Measurements from ENCODE around the gene PTX3.

The PTX3 gene

DNA sequence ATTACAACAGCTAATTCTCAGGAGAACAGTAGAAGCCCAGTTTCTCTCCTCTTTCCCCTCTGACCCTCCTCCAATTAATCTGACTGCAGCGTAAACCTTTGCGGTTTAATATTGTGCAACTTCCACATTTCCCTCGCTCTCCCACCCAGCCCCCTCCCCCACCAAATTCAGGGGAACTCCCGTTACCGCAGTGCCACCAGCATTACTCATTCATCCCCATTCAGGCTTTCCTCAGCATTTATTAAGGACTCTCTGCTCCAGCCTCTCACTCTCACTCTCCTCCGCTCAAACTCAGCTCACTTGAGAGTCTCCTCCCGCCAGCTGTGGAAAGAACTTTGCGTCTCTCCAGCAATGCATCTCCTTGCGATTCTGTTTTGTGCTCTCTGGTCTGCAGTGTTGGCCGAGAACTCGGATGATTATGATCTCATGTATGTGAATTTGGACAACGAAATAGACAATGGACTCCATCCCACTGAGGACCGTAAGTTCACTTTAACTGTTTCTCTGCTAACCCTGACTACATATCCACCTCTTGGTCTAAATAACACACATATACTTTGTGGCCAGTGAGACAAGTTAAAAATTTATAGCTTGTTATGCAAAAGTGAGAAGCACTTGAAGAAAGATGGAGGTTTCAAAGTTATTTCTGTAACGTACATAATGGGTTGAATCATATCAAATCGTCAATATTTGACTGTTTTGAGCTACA, at the start of gene PTX3:
Gene PTX3 (plus strand): TSS at position 268 of the 709 bp plus-strand sequence. CDS start 84 bp downstream, at position 352.
- peak; percentile 51 for DNase-seq

DNA sequence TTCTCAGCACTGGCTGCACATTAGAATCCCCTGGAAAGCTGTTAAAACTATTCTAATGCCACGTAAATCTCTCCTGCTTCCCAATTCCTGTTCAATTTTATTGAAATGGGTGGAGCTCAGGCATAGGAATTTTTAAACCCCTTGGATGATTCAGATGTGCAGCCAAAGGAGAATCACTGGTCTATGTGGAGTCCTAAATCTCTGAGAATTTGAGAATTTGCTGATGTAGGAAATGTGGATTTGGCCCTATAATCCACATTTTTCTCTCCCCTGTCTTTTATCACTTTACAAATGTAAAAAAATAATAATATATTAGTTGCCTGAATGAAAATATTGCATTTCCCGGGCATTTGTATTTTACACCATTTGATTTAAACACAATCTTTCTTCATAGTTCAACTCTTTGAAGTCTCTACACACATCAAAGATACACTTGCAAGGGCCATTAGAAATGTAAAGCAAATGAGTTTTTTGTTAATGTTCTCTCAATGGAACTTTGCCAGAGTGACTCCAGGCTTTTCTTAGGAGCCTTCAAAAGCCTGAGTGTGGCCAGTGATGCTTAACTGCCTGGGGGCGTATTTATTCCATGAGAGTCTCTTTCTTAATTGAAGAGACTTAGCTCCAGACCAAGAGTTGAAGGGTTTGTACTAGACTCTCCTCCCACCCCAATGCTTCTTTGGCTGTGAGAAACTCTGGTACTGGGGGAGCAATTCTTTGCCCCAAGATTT, 48.8 kb upstream of the PTX3 start:
- no peak for DNase-seq

- DNase-seq = no peak
Measured at GRCh38 chr3:157388976-157389375, 47.7 kb upstream of the PTX3 start.

- DNase-seq = no peak
Measured at GRCh38 chr3:157390713-157391515, 45.7 kb upstream of the PTX3 start.

DNA sequence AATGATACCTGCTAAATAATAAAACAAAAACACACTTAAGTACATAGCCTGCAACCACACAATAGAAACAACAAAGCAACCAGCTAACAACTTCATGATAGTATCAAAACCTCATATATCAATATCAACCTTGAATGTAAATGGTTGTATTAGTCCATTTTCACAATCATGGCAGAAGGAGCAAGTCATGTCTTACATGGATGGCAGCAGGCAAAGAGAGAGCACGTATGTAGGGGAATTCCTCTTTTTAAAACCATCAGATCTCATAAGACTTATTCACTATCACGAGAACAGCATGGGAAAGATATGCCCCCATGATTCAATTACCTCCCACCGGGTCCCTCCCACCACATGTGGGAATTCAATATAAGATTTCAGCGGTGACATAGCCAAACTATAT, 44.5 kb upstream of the PTX3 start:
- no peak for DNase-seq

- no peak for DNase-seq
Measured at GRCh38 chr3:157393113-157393512, 43.5 kb upstream of the PTX3 start.

DNA sequence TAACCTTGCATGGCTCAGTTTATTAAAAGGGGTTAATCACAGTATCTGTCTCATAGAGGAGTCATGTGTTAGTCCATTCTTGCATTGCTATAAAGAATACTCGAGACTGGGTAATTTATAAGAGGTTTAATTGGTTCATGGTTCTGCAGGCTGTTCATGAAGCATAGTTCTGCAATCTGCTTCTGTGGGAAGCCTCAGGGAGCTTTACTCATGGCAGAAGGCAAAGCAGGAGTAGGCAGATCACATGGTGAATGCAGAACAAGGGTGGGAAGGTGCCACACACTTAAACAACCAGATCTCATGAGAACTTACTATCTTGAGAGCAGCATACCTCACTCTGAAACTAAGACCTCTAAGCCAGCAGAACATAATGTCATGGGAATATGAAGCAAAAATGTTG, 42.2 kb upstream of the PTX3 start:
- no peak for DNase-seq

- no peak for DNase-seq
Measured at GRCh38 chr3:157398598-157398997, 38.1 kb upstream of the PTX3 start.

- no peak for DNase-seq
Measured at GRCh38 chr3:157404381-157404780, 32.3 kb upstream of the PTX3 start.

DNA sequence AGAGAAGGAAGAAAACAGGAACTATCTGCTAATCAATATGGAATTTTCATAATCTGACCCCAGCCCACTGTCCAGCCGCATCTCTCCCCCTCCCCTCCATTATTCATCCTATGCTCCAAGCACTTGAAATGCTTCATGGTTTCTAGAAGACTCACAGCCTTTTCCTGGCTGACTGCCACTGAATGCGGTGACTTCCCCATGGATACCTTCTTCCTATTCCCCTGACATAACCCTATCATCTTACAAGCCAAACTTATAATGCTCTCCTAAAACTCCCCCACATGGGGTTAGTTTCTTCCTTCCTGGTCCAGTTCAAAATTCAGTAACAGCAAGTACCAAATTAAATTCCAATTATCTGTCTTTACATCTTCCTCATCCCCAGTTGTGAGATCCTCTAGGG, 31.2 kb upstream of the PTX3 start:
- no peak for DNase-seq

DNA sequence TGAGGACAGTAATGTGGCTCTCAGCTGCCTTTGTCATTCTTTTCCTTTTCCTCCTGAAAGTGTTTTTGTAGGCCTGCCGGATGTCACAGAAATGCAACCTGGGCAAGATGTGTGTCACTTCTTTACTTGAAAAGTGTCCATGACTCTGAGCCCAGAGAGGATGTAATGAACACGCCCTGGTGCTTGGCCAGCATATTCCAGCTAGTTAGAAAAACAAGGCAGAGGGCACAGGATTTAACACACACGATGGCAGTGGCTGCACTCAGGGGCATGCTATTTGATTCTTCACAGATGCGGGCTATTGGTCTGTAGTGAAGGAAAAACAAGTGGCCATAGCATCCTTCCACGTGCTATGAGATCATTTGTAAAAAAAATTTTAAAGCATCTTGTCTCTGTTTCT, 30.3 kb upstream of the PTX3 start:
- no peak for DNase-seq

- DNase-seq = no peak
Measured at GRCh38 chr3:157407769-157408168, 28.9 kb upstream of the PTX3 start.

- no peak for DNase-seq
Measured at GRCh38 chr3:157408499-157409149, 28.0 kb upstream of the PTX3 start.

DNA sequence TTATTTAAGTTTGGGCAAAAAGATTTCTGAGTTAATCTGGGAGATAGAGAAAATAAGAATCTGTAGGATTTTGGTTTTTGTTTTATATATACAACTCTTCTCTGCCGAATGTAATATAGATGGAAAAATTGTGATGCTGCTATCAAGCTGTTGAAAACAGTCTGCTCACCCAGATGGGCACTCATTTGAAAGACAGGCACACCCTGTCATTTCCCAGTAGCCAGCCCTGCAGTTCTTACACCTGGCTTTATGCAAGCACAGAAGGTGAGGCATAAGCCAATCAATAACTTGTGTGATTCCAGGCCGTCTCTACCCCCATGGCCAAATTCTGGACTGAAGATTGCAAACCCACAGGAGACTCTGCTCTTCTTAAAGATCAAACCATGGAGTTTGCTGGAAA, 27.1 kb upstream of the PTX3 start:
- DNase-seq = no peak

DNA sequence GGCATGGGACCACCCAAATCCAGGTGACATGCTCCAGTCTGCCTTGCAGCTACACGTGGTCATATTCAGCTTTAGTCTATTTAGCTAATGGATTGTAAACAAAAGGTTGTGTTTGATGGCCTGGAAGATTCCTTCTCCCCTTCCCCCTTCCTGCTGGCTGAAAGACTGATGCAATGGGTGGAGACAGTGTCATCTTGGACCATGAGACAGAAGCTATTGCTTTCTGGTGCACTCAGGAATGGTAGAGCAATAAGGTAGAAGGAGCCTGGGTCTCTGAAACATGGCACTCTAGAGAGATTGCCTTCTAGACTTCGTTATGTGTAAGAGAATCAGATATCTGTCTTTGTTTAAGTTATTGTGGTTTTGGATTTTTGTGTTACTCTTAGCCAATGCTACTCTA, 25.7 kb upstream of the PTX3 start:
- no peak for DNase-seq

DNA sequence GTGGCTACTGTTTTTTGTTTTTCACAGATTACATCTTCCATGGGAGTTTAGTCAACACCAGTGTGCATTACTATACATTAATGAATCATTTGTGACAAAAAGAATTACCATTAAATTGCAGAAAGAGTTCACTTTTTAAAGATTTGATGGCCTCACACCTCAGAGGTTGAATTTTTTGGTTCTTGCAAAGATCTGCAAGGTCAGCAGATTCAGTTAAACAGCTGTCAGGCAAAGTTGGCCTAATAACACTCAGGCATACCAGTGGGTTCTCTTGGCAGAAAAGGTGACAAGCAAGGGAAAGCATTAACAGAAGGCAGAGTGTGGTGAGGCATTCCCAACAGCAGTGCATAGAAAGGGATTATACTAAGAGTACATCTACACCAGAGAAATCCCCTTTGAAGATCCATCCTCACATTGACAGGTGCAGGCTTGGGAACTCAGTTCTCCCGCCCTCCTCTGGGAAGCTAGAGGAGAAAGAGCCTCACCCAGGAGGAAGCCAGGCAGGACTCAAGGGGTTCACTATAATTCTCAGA, 24.3 kb upstream of the PTX3 start:
- no peak for DNase-seq

DNA sequence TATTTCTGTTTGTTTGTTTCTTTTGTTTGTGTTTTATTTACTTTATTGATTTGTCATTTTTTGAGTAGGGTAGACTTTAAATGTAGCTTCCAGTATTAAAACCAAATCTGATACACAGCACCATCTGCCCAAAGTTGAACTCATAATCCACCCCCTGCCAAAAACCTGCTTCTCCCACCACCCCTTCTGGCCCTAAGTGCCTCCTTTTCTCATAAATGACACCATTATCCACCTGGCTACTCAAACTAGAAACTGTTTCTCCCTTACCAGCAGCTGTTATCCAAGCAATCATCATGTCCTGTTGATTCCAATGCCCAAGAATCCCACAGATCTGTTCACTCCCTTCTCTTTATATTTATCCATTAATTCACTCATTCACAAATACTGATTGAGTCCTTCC, 21.8 kb upstream of the PTX3 start:
- no peak for DNase-seq

DNA sequence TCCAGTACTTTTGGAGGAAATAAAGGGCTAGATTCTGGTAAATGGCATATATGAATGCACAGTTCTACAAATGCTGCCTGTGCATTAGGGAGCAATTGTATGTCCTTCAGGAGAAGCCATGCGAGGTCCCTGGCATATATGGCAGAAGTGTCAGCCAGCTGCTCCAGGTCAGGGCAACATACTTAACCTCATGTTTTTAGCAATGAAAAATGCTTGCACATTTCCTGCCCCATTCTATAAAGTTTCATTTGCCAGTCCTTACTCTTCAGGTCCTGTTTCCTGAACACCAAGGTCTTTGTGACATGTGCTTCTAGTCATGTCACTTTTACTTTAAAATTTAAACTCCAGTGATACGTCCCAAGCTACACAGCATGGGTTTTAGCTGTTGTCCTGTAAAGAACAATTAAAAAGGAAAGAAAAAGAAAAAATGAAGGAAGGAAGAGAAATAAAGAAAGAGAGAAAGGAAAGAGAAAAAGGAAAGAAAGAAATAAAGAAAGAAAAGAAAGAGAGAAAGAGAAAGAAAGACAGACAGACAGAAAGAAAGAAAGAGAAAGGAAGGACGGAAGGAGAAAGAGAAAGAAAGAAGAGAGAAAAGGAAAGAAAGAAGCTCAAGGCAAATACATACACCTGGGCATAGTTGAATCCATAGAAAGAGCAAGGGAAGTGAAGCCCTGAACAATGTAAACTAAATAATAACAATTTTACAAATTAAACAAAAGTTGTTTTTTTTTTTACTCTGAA, 20.1 kb upstream of the PTX3 start:
- DNase-seq = no peak

DNA sequence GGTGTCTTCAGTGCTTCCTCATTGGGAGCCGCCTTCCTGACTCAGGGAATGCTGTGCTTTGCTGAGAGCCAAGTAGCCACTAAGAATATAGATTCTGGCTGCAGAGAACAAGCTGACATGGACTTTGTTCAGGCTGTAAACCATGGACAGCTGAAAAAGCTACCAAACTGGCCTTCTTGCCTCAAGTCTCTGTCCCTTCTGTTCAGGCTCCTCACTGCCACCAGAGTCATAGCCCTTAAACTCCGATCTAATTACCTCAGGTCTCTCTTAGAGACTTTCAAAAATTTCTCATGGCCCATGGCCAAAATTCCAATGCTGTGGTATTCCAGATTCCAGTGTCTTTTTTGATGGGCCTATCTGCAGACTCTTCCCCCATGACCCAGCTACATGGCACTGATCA, 19.4 kb upstream of the PTX3 start:
- DNase-seq = no peak

DNA sequence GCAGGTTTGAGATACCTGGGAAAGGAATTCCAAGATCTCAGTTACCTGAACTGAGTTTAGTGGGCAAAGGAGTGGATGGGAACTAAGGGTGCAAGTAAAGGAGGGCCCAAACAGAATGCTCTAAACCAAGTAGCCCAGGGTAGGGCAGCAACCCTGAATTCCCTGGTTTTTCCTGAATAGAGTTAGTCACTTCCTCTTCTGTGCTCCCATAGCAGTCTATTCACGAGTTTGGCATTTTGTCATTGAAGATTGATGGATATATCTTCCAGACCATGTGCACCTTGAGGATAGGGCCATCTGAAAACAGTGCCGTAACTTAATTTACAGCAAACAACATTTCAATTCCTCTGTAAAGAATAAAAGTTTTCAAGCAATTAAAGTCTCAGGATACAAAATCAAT, 18.5 kb upstream of the PTX3 start:
- DNase-seq = no peak

GRCh38 chr3:157420606-157421130, 16.0 kb upstream of the PTX3 start:
- no peak for DNase-seq

- no peak for DNase-seq
Measured at GRCh38 chr3:157423337-157423736, 13.3 kb upstream of the PTX3 start.
